ENCODE data around the gene C16orf89.
"Not testable (repeated sequence)": the region's sequence is repeated elsewhere in the genome, so short reads cannot be mapped to it uniquely, and the experiment has no call there.

- not testable (repeated sequence) for TF ChIP-seq CTCF (IDR thresholded peaks at IDR 0.05 in 4 of 5, conservative IDR thresholded peaks at IDR 0.05 in 1 of 5); POLR2A (IDR thresholded peaks at IDR 0.05)
Measured at GRCh38 chr16:5096437-5097060, 30.8 kb upstream of the C16orf89 start.

Data from gastrocnemius medialis (tissue), 4 donors.